NT2/D1 (cell line): ENCODE results near the gene COG1.

Source experiments
- SUZ12 ChIP-seq: IDR thresholded peaks from 2 replicates; pipeline ENCODE4 v1.6.1; 2011; ENCODE audit not compliant: insufficient read length, insufficient read depth; ENCODE audit errors: extremely low read depth
- YY1 ChIP-seq: IDR thresholded peaks from 2 replicates; pipeline ENCODE4 v1.6.1; 2011; ENCODE audit not compliant: insufficient read length, insufficient read depth
- ZNF274 ChIP-seq: IDR thresholded peaks from 2 replicates; pipeline ENCODE4 v1.6.1; 2011; ENCODE audit warnings: mild to moderate bottlenecking, low read depth, low read length

GRCh38 chr17:73175962-73176565, 16.8 kb upstream of the COG1 start:
- TF ChIP-seq ZNF274 (no peak), YY1 (no peak), SUZ12 (no peak)
